IMR-90 (cell line): ENCODE measurements around the gene MLLT10. TPM values are rescaled to one million over a fixed set of nuclear protein-coding genes. Genes with fewer than 3 reads are reported as not detected.

Source experiments
- ATAC-seq: fragments of 200-7000 bp; cut with Tn5 transposase; 2 replicates; pipeline ENCODE4 v1.9.1; 2020; ENCODE audit warnings: low read depth, mild to moderate bottlenecking, moderate library complexity
- BruUV-seq: library from RNA; stranded (reverse); fragments of 400-500 nt; replicated peaks from 2 replicates; lab custom pipeline; 2021; lab: Mats Ljungman, UMichigan
- CTCF ChIA-PET: fragments of 300-600 bp; formaldehyde crosslinking; extraction: SDS; loops from one replicate; lab custom pipeline; 2021; ENCODE audit warnings: antibody characterized with exemption; lab: Yijun Ruan, JAX
- POLR2A ChIA-PET: fragments of 300-600 bp; sonication (Branson Sonifier 250); formaldehyde crosslinking; loops from one replicate; lab custom pipeline; 2022; ENCODE audit warnings: antibody characterized with exemption; ENCODE audit not compliant: unreplicated experiment; lab: Charles Lee
- DNase-seq: peaks from one replicate; pipeline ENCODE4 v3.0.0; 2013
- H2AFZ ChIP-seq: replicated peaks from 2 replicates; pipeline ENCODE3; 2013; ENCODE audit warnings: low read length, mild to moderate bottlenecking; ENCODE audit not compliant: poor library complexity
- H2AK5ac ChIP-seq: 2 replicates; pipeline ENCODE4 v1.6.1; 2013; ENCODE audit warnings: low read depth, low read length, inconsistent platforms
- H2AK9ac ChIP-seq: replicated peaks from 2 replicates; pipeline ENCODE3; 2013; ENCODE audit warnings: mild to moderate bottlenecking, low read depth, low read length, moderate library complexity; ENCODE audit not compliant: poor library complexity
- H2BK120ac ChIP-seq: 2 replicates; pipeline ENCODE4 v1.6.1; 2013; ENCODE audit warnings: low read depth, low read length, inconsistent platforms
- H2BK15ac ChIP-seq: 3 replicates; pipeline ENCODE4 v1.6.1; 2013; ENCODE audit warnings: low read depth, low read length, inconsistent platforms
- H2BK20ac ChIP-seq: 2 replicates; pipeline ENCODE4 v1.6.1; 2013; ENCODE audit warnings: low read depth, mild to moderate bottlenecking, inconsistent platforms, low read length, moderate library complexity
- H2BK5ac ChIP-seq: 2 replicates; pipeline ENCODE4 v1.6.1; 2013; ENCODE audit warnings: mild to moderate bottlenecking, low read depth, low read length, inconsistent platforms; ENCODE audit not compliant: poor library complexity, severe bottlenecking
- H3K14ac ChIP-seq: replicated peaks from 2 replicates; pipeline ENCODE4 v1.6.1; 2013; ENCODE audit warnings: low read depth, low read length, inconsistent platforms
- H3K18ac ChIP-seq: 2 replicates; pipeline ENCODE4 v1.6.1; 2013; ENCODE audit warnings: low read depth, low read length, control low read depth
- H3K23ac ChIP-seq: 2 replicates; pipeline ENCODE4 v1.6.1; 2013; ENCODE audit warnings: low read depth, low read length, inconsistent platforms
- H3K27ac ChIP-seq: 2 replicates; pipeline ENCODE4 v1.5.1; 2013; ENCODE audit warnings: mild to moderate bottlenecking, control low read depth, low read length; ENCODE audit not compliant: insufficient read depth
- H3K27me3 ChIP-seq: 2 replicates; pipeline ENCODE4 v1.6.1; 2013; ENCODE audit warnings: low read length; ENCODE audit not compliant: control insufficient read depth, insufficient read depth
- H3K36me3 ChIP-seq: 2 replicates; pipeline ENCODE4 v1.6.1; 2013; ENCODE audit warnings: low read length, mixed read lengths; ENCODE audit not compliant: control insufficient read depth, insufficient read depth
- H3K4ac ChIP-seq: 2 replicates; pipeline ENCODE4 v1.6.1; 2013; ENCODE audit warnings: low read depth, low read length, inconsistent platforms
- H3K4me1 ChIP-seq: 2 replicates; pipeline ENCODE4 v1.6.1; 2013; ENCODE audit warnings: low read length, mixed read lengths; ENCODE audit not compliant: control insufficient read depth, insufficient read depth
- H3K4me2 ChIP-seq: 2 replicates; pipeline ENCODE4 v1.6.1; 2013; ENCODE audit warnings: low read depth, mild to moderate bottlenecking, control low read depth, low read length, moderate library complexity
- H3K4me3 ChIP-seq: 2 replicates; pipeline ENCODE4 v1.5.1; 2013; ENCODE audit warnings: low read depth, mild to moderate bottlenecking, control low read depth, low read length, moderate library complexity; ENCODE audit not compliant: insufficient read depth
- H3K56ac ChIP-seq: 2 replicates; pipeline ENCODE4 v1.6.1; 2013; ENCODE audit warnings: low read length, inconsistent platforms; ENCODE audit not compliant: insufficient read depth; ENCODE audit errors: extremely low read depth
- H3K79me1 ChIP-seq, 2 experiments: 2 replicates each; pipeline ENCODE4 v1.6.1; 2013; ENCODE audit warnings: low read length in 2 of 2, inconsistent platforms in 1 of 2, low read depth in 1 of 2
- H3K9ac ChIP-seq: 2 replicates; pipeline ENCODE4 v1.6.1; 2013; ENCODE audit warnings: low read depth, low read length, control low read depth
- H3K9me1 ChIP-seq: 2 replicates; pipeline ENCODE4 v1.6.1; 2013; ENCODE audit warnings: low read length, inconsistent platforms; ENCODE audit not compliant: insufficient read depth
- H3K9me3 ChIP-seq: 2 replicates; pipeline ENCODE4 v1.6.1; 2013; ENCODE audit warnings: low read length; ENCODE audit not compliant: control insufficient read depth, insufficient read depth
- H4K20me1 ChIP-seq: 2 replicates; pipeline ENCODE4 v1.6.1; 2013; ENCODE audit warnings: low read length, inconsistent platforms; ENCODE audit not compliant: insufficient read depth
- H4K5ac ChIP-seq: 2 replicates; pipeline ENCODE4 v1.6.1; 2013; ENCODE audit warnings: mild to moderate bottlenecking, low read depth, low read length, control low read depth
- H4K8ac ChIP-seq, 2 experiments: 2 replicates each; pipeline ENCODE4 v1.6.1; 2013; ENCODE audit warnings: low read depth in 2 of 2, low read length in 2 of 2, control low read depth in 1 of 2, inconsistent platforms in 1 of 2
- H4K91ac ChIP-seq: 2 replicates; pipeline ENCODE4 v1.6.1; 2013; ENCODE audit warnings: low read depth, low read length, inconsistent platforms; ENCODE audit not compliant: insufficient read depth
- BHLHE40 ChIP-seq: fragments of 150-350 bp; IDR thresholded peaks from 2 replicates; pipeline ENCODE4 v1.6.1; 2016; ENCODE audit warnings: mild to moderate bottlenecking, low read depth, low read length
- CEBPB ChIP-seq: IDR thresholded peaks from 2 replicates; pipeline ENCODE4 v1.6.1; 2012; ENCODE audit warnings: low read depth, low read length, improper control_type of control experiment
- CHD1 ChIP-seq: IDR thresholded peaks from 2 replicates; pipeline ENCODE4 v1.6.1; 2012; ENCODE audit warnings: low read depth, low read length, improper control_type of control experiment
- CTCF ChIP-seq: conservative IDR thresholded peaks from 2 replicates; pipeline ENCODE4 v1.5.1; 2012; ENCODE audit warnings: mild to moderate bottlenecking, low read depth, low read length, improper control_type of control experiment
- ELK1 ChIP-seq: fragments of 150-350 bp; IDR thresholded peaks from 2 replicates; pipeline ENCODE4 v1.6.1; 2016; ENCODE audit warnings: low read depth, mild to moderate bottlenecking, low read length, moderate library complexity, borderline replicate concordance
- FOS ChIP-seq: fragments of 150-350 bp; IDR thresholded peaks from 2 replicates; pipeline ENCODE4 v1.6.1; 2016; ENCODE audit warnings: low read depth, low read length
- MAFK ChIP-seq: IDR thresholded peaks from 2 replicates; pipeline ENCODE4 v1.6.1; 2012; ENCODE audit warnings: low read depth, low read length, improper control_type of control experiment
- MAZ ChIP-seq: IDR thresholded peaks from 2 replicates; pipeline ENCODE4 v1.6.1; 2012; ENCODE audit warnings: low read depth, mild to moderate bottlenecking, low read length, improper control_type of control experiment, moderate library complexity, borderline replicate concordance
- NFE2L2 ChIP-seq: fragments of 150-350 bp; IDR thresholded peaks from 2 replicates; pipeline ENCODE4 v1.6.1; 2016; ENCODE audit warnings: low read depth, mild to moderate bottlenecking, low read length
- POLR2A ChIP-seq: IDR thresholded peaks from 2 replicates; pipeline ENCODE4 v1.6.1; 2012; ENCODE audit warnings: mild to moderate bottlenecking, low read depth, low read length
- RAD21 ChIP-seq: IDR thresholded peaks from 2 replicates; pipeline ENCODE4 v1.6.1; 2012; ENCODE audit warnings: low read length, improper control_type of control experiment
- RCOR1 ChIP-seq: IDR thresholded peaks from 2 replicates; pipeline ENCODE4 v1.6.1; 2012; ENCODE audit warnings: mild to moderate bottlenecking, low read length, improper control_type of control experiment; ENCODE audit not compliant: insufficient replicate concordance
- RFX5 ChIP-seq: IDR thresholded peaks from 2 replicates; pipeline ENCODE4 v1.8.0; 2012; ENCODE audit warnings: low read depth, mild to moderate bottlenecking, low read length, moderate library complexity
- SMC3 ChIP-seq: fragments of 150-350 bp; IDR thresholded peaks from 2 replicates; pipeline ENCODE4 v1.6.1; 2016; ENCODE audit warnings: low read depth, mild to moderate bottlenecking, antibody characterized with exemption, low read length, moderate library complexity
- WGBS, 2 experiments: methylation state at CpG; one replicate each; pipeline versions ENCODE4 v1.1.5 to v1.1.7; 2013; ENCODE audit warnings: missing lambda C conversion rate in 2 of 2; ENCODE audit not compliant: insufficient read length in 1 of 2; ENCODE audit errors: extremely low coverage in 2 of 2; 5-methylcytosine and 5-hydroxymethylcytosine counted together
- dilution Hi-C: fragments of 300-500 bp; cut with HindIII; formaldehyde crosslinking; loops from one replicate; pipeline ENCODE4 v1.14.3; 2018; ENCODE audit warnings: low sequenced_read_pairs; ENCODE audit not compliant: unreplicated experiment
- in situ Hi-C: fragments of 300-500 bp; cut with MboI; formaldehyde crosslinking; loops from 3 replicates; pipeline ENCODE4 v1.14.3; 2019; ENCODE audit warnings: low sequenced_read_pairs, inconsistent platforms, mixed read lengths
- intact Hi-C: fragments of 100-400 bp; cut with micrococcal nuclease; formaldehyde crosslinking; loops from 2 replicates; pipeline ENCODE4 v1.10.0; 2022
- polyA plus RNA-seq, 3 experiments: library from polyadenylated mRNA; depleted of rRNA; stranded (reverse); fragments of >200 nt; gene quantifications; 2 replicates each; pipeline ENCODE4 v1.2.3, GENCODE V29; 2012; ENCODE audit warnings: low replicate concordance in 1 of 3
- total RNA-seq: library from RNA; depleted of rRNA; stranded (reverse); fragments of >200 nt; gene quantifications from 2 replicates; pipeline ENCODE4 v1.2.3, GENCODE V29; 2012

The MLLT10 gene
- total and polyA plus RNA-seq, 2 of the 4 experiments (the other 2 are of a cell fraction), result 22.5 to 29.0 TPM

- no TSS peak for BruUV-seq
- WGBS, 2 experiments, result no CpG with 5 or more reads among the region's 2 CpGs
- Histone ChIP-seq H3K27ac (no peak overlapping the region), H3K9me1 (peaks cover 13% of the 10 kb centered on the region), H3K36me3 (no peaks in the 10 kb centered on the region; the same call in 1 of the 2 replicates), H4K20me1 (peaks cover 15% of the 10 kb centered on the region), H3K14ac (no peak overlapping the region), H3K27me3 (no peaks in the 10 kb centered on the region), H4K8ac (no peak overlapping the region), H3K18ac (no peak overlapping the region), H2BK15ac (no peak overlapping the region), H3K4me1 (peaks cover 3% of the 10 kb centered on the region; the same call in 1 of the 2 replicates), H2BK5ac (no peak overlapping the region), H3K4me3 (no peak overlapping the region), H2AFZ (no peak overlapping the region), H4K91ac (no peak overlapping the region), H3K4me2 (no peak overlapping the region), H3K9me3 (no peaks in the 10 kb centered on the region), H4K5ac (no peak overlapping the region), H3K9ac (no peak overlapping the region), H3K4ac (no peak overlapping the region), H3K79me1 (peaks cover 40 to 83% of the 10 kb centered on the region in 2 experiments), H3K56ac (no peak overlapping the region), H2BK120ac (no peak overlapping the region), H3K23ac (no peak overlapping the region), H2AK9ac (no peak overlapping the region), H2BK20ac (no peak overlapping the region), H2AK5ac (no peak overlapping the region)
- DNase-seq (peak; percentile 12), ATAC-seq (no peak; the same call in 1 of the 2 replicates)
- CTCF ChIA-PET, result no interaction called here
- dilution Hi-C loops, result no loop called here
- POLR2A ChIA-PET, result no interaction called here
- TF ChIP-seq CEBPB (no peak), POLR2A (no peak), NFE2L2 (no peak), BHLHE40 (no peak), MAZ (no peak), RAD21 (no peak), CTCF (no peak), FOS (no peak), SMC3 (no peak), ELK1 (no peak), CHD1 (no peak), MAFK (no peak), RFX5 (no peak), RCOR1 (no peak)
- in situ Hi-C loops, result no loop called here
- intact Hi-C loops, result no loop called here
Measured at GRCh38 chr10:21638681-21639080, 104.6 kb downstream of the MLLT10 start.
